HepG2 (cell line): ENCODE data around the gene ZNF282. TPM values are rescaled to one million over a fixed set of nuclear protein-coding genes. Genes with fewer than 3 reads are reported as not detected.
A peak's percentile ranks its signal among the peaks of the same experiment; 100 is the strongest.

ENCODE experiments used
- MTF2 ChIP-seq: sonication (generic); formaldehyde crosslinking; IDR thresholded peaks from 2 replicates; pipeline ENCODE4 v1.5.0; 2020; ENCODE audit warnings: missing genetic modification reagents, borderline replicate concordance
- PPARG ChIP-seq: conservative IDR thresholded peaks from 2 replicates; pipeline ENCODE4 v1.6.1; 2016; ENCODE audit warnings: missing biosample characterization, missing genetic modification reagents
- ZFP82 ChIP-seq: sonication (generic); formaldehyde crosslinking; IDR thresholded peaks from 2 replicates; pipeline ENCODE4 v1.5.1; 2020; ENCODE audit warnings: mild to moderate bottlenecking, missing genetic modification reagents, borderline replicate concordance
- ZNF24 ChIP-seq: fragments of 450-650 bp; IDR thresholded peaks from 2 replicates; pipeline ENCODE4 v1.6.1; 2017; ENCODE audit warnings: antibody characterized with exemption, mild to moderate bottlenecking
- polyA plus RNA-seq, 8 experiments: library from polyadenylated mRNA; depleted of rRNA in 3 of 8; stranded (reverse) in 7 of 8; unstranded in 1 of 8; fragments of >200 nt; fragmentation: Illumina TruSeq in 4 of 8; extraction: Trizol in 4 of 8; gene quantifications; 2 replicates each; pipeline versions ENCODE4 v1.2.1 to v1.2.3, GENCODE V29; 2011 to 2016; ENCODE audit warnings: low read depth in 4 of 8, missing spikeins in 1 of 8, mixed read lengths in 1 of 8; ENCODE audit not compliant: insufficient read depth in 1 of 8
- total RNA-seq, 5 experiments: library from RNA; depleted of rRNA; stranded (reverse); fragments of >200 nt; fragmentation: Illumina TruSeq; extraction: Trizol; gene quantifications; 2 replicates each; pipeline ENCODE4 v1.2.3, GENCODE V29; 2016; ENCODE audit warnings: low read depth in 1 of 5
- TF ChIP-seq, protein P1 (sequence below): sonication (generic); formaldehyde crosslinking; IDR thresholded peaks from 2 replicates; pipeline ENCODE4 v1.4.0; 2020; ENCODE audit warnings: mild to moderate bottlenecking, missing genetic modification reagents
- TF ChIP-seq, protein P2 (sequence below): sonication (generic); formaldehyde crosslinking; IDR thresholded peaks from 2 replicates; pipeline ENCODE4 v1.4.0; 2020; ENCODE audit warnings: missing genetic modification reagents
- TF ChIP-seq, protein P3 (sequence below): sonication (generic); formaldehyde crosslinking; IDR thresholded peaks from 2 replicates; pipeline ENCODE4 v1.4.0; 2020; ENCODE audit warnings: missing genetic modification reagents

The ZNF282 gene
- total and polyA plus RNA-seq, 2 of the 13 experiments (the other 11 are each of a cell fraction or from before 2014, with no cell fraction given): 9.1 to 20.9 TPM

DNA sequence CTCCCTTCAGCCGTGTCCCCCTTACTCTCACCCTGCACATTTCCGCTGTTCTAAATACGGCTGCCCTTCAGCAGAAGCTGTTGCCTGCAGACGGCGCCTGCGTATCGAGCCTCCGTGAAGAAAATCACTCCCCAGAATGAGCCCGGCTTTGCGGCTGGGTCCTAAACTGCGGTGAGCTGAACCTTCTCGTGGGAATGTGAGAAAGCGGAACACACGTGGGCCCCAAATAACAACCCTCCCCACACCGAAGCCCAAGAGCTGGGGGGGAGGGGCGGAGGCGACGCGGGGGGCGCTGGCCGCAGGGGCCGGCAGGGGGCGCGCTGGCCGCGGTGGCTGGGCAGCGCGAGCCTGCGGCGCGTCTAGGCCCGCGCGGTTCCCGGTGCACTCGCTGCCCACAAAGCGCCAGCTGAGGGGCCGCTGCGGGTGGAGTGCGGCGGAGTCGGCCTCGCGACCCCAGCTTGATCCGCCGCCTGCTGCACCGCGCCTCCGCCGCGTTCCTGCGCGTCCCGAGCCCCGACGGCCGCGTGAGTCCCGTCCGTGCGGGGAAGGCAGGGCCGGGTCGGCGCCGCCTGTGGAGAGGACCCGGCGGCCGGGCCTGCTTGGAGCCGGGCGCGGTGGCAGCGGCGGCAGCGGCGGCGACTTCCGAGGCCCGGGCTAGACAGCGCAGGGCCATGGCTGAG lies 48.1 kb upstream of the ZNF282 start, which contains the start of gene ZNF398 (continued):
- TF ChIP-seq, protein P1, sequence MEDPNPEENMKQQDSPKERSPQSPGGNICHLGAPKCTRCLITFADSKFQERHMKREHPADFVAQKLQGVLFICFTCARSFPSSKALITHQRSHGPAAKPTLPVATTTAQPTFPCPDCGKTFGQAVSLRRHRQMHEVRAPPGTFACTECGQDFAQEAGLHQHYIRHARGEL: no peak
- no peak for TF ChIP-seq ZFP82
- no peak for TF ChIP-seq MTF2 (CRISPR knock-in tag)
- TF ChIP-seq, protein P2, sequence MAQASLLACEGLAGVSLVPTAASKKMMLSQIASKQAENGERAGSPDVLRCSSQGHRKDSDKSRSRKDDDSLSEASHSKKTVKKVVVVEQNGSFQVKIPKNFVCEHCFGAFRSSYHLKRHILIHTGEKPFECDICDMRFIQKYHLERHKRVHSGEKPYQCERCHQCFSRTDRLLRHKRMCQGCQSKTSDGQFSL (CRISPR knock-in tag): 0 out of 2 replicates have a peak, but pooled peaks have one; percentile 16
- TF ChIP-seq PPARG (CRISPR knock-in tag): no peak
- TF ChIP-seq, protein P3, sequence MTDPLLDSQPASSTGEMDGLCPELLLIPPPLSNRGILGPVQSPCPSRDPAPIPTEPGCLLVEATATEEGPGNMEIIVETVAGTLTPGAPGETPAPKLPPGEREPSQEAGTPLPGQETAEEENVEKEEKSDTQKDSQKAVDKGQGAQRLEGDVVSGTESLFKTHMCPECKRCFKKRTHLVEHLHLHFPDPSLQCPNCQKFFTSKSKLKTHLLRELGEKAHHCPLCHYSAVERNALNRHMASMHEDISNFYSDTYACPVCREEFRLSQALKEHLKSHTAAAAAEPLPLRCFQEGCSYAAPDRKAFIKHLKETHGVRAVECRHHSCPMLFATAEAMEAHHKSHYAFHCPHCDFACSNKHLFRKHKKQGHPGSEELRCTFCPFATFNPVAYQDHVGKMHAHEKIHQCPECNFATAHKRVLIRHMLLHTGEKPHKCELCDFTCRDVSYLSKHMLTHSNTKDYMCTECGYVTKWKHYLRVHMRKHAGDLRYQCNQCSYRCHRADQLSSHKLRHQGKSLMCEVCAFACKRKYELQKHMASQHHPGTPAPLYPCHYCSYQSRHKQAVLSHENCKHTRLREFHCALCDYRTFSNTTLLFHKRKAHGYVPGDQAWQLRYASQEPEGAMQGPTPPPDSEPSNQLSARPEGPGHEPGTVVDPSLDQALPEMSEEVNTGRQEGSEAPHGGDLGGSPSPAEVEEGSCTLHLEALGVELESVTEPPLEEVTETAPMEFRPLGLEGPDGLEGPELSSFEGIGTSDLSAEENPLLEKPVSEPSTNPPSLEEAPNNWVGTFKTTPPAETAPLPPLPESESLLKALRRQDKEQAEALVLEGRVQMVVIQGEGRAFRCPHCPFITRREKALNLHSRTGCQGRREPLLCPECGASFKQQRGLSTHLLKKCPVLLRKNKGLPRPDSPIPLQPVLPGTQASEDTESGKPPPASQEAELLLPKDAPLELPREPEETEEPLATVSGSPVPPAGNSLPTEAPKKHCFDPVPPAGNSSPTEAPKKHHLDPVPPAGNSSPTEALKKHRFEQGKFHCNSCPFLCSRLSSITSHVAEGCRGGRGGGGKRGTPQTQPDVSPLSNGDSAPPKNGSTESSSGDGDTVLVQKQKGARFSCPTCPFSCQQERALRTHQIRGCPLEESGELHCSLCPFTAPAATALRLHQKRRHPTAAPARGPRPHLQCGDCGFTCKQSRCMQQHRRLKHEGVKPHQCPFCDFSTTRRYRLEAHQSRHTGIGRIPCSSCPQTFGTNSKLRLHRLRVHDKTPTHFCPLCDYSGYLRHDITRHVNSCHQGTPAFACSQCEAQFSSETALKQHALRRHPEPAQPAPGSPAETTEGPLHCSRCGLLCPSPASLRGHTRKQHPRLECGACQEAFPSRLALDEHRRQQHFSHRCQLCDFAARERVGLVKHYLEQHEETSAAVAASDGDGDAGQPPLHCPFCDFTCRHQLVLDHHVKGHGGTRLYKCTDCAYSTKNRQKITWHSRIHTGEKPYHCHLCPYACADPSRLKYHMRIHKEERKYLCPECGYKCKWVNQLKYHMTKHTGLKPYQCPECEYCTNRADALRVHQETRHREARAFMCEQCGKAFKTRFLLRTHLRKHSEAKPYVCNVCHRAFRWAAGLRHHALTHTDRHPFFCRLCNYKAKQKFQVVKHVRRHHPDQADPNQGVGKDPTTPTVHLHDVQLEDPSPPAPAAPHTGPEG (CRISPR knock-in tag): peak; percentile 68; the same call in 1 of the 2 replicates
- peak; percentile 22; the same call in 1 of the 2 replicates for TF ChIP-seq ZNF24
